ENCODE results near the gene TMEM87B. TPM values are rescaled to one million over a fixed set of nuclear protein-coding genes. Genes with fewer than 3 reads are reported as not detected.

The TMEM87B gene
- total RNA-seq, 1 donor from 2014 or later: 11.7 TPM

GRCh38 chr2:112010751-112011150 is 44.3 kb upstream of the TMEM87B start:
- no peak for DNase-seq (ENCODE audit: low spot score in 2 of 2)
- no peak overlapping the region for H3K27ac ChIP-seq
- no peak overlapping the region for H3K4me3 ChIP-seq
- TF ChIP-seq CTCF (IDR thresholded peaks at IDR 0.05): no peak
- H3K36me3 ChIP-seq: peaks cover 31 to 52% of the 10 kb centered on the region in 2 donors
- no peaks in the 10 kb centered on the region for H3K4me1 ChIP-seq
- intact Hi-C loops (cut with DNase I): no loop called here
- H3K9me3 ChIP-seq: no peaks in the 10 kb centered on the region
- H3K27me3 ChIP-seq: no peaks in the 10 kb centered on the region

- Histone ChIP-seq H3K9me3 (no peaks in the 10 kb centered on the region), H3K36me3 (peaks cover 29 to 52% of the 10 kb centered on the region in 2 donors)
- DNase-seq (ENCODE audit: low spot score in 2 of 2): no peak
Observed at GRCh38 chr2:112012556-112012955, 42.5 kb upstream of the TMEM87B start.

GRCh38 chr2:112018846-112019245 is 36.2 kb upstream of the TMEM87B start:
- Histone ChIP-seq H3K27me3 (no peaks in the 10 kb centered on the region), H3K9me3 (no peaks in the 10 kb centered on the region), H3K4me3 (no peak overlapping the region), H3K36me3 (peaks cover 23 to 29% of the 10 kb centered on the region in 2 donors), H3K27ac (no peak overlapping the region), H3K4me1 (no peaks in the 10 kb centered on the region)
- intact Hi-C loops (cut with DNase I): no loop called here
- no peak for DNase-seq (ENCODE audit: low spot score in 2 of 2)
- no peak for TF ChIP-seq CTCF (IDR thresholded peaks at IDR 0.05)

More at GRCh38 chr2:112012556-112012955, 42.5 kb upstream of the TMEM87B start:
- H3K4me3 ChIP-seq: no peak overlapping the region
- intact Hi-C loops (cut with DNase I): no loop called here
- H3K27me3 ChIP-seq: no peaks in the 10 kb centered on the region
- no peak overlapping the region for H3K27ac ChIP-seq
- no peak for TF ChIP-seq CTCF (IDR thresholded peaks at IDR 0.05)
- H3K4me1 ChIP-seq: no peaks in the 10 kb centered on the region

- no peaks in the 10 kb centered on the region for H3K9me3 ChIP-seq
- H3K4me1 ChIP-seq: no peaks in the 10 kb centered on the region
- intact Hi-C loops (cut with DNase I): no loop called here
- H3K4me3 ChIP-seq: no peak overlapping the region
- peaks cover 23 to 33% of the 10 kb centered on the region in 2 donors for H3K36me3 ChIP-seq
- no peak for TF ChIP-seq CTCF (IDR thresholded peaks at IDR 0.05)
- no peak overlapping the region for H3K27ac ChIP-seq
- no peak for DNase-seq (ENCODE audit: low spot score in 2 of 2)
- no peaks in the 10 kb centered on the region for H3K27me3 ChIP-seq
Observed at GRCh38 chr2:112019569-112019982, 35.5 kb upstream of the TMEM87B start.

- no peaks in the 10 kb centered on the region for H3K27me3 ChIP-seq
- H3K27ac ChIP-seq: no peak overlapping the region
- intact Hi-C loops (cut with DNase I): no loop called here
- peaks cover 23 to 33% of the 10 kb centered on the region in 2 donors for H3K36me3 ChIP-seq
- H3K4me3 ChIP-seq: no peak overlapping the region
- H3K4me1 ChIP-seq: no peaks in the 10 kb centered on the region
- no peak for DNase-seq (ENCODE audit: low spot score in 2 of 2)
- TF ChIP-seq CTCF (IDR thresholded peaks at IDR 0.05): no peak
- H3K9me3 ChIP-seq: no peaks in the 10 kb centered on the region
Observed at GRCh38 chr2:112020561-112020960, 34.5 kb upstream of the TMEM87B start.

GRCh38 chr2:112021290-112021689 is 33.8 kb upstream of the TMEM87B start:
- H3K4me3 ChIP-seq: no peak overlapping the region
- H3K9me3 ChIP-seq: no peaks in the 10 kb centered on the region
- H3K36me3 ChIP-seq: peaks cover 23 to 33% of the 10 kb centered on the region in 2 donors
- intact Hi-C loops (cut with DNase I): no loop called here
- DNase-seq (ENCODE audit: low spot score in 2 of 2): no peak
- H3K4me1 ChIP-seq: no peaks in the 10 kb centered on the region
- H3K27me3 ChIP-seq: no peaks in the 10 kb centered on the region
- no peak for TF ChIP-seq CTCF (IDR thresholded peaks at IDR 0.05)
- no peak overlapping the region for H3K27ac ChIP-seq
